ENCODE data around the gene SCUBE1.

SCUBE1 gene

DNA sequence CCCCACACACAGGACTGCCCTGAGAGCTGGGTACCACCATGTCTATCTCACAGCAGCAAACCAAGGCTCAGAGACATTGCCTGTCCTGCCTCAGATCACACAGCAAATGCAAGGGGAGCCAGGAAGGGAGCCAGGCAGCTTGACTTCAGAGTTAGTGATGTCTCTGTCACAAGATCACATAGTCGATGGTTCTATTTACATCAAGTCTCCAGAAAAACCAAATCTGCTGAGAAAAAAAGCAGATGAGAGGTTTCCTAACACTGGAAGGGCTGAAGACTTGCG lies 16.1 kb downstream of the SCUBE1 start:
- DNase-seq, result no peak

DNA sequence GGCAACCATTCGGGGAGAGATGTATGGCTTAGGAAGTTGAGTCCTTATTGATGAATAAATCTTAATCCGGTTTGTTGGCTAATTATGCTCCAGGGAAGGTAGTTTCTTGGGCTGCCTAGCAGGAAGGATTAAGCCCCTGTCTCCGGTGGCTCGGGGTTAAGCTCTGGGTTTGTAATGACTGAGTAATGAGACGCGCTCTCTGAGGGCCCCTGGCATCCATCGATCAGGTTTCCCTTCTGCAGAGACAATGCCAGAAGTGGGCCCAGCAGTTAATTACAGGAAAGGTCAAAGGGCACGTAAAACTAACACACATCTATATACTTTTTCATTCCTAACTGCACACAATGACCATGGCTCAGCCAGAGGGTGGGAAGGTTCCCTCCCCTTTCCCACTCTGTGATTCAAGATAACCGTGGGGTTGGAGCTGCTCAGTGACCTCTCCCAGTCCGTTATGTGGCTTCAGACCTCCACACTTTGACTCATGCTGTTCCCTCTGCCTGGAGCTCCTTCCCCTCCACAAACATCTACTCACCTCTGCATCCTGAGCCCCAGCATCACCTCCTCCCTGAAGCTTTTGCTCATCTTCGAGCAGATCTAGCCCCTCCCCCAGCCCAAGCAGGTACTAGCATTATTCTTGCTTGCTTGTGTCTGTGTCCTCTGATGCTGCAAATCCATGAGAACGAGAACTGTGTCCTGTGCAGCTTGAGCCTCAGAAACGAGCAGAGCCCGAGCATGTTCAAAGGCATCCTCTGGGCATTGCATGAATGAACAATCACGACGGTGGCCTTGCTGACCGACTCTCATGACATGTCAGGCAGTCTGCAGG lies 16.6 kb downstream of the SCUBE1 start:
- peak; percentile 23 for DNase-seq

DNA sequence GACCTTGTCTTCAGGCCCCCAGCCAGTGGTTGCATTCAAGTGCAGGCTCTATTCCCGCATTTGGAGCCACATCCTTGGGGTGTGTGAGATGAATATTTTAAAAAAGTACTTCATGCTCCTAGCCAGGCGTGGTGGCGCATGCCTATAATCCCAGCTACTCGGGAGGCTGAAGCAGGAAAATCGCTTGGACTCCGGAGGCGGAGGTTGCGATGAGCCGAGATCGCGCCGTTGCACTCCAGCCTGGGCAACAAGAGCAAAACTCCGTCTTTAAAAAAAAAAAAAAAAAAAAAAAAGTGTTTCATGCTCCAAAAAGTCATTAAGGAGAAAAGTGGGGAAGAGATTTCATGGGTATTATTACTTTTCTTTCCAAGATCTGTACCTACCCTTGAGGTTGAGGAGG lies 18.0 kb downstream of the SCUBE1 start:
- no peak for DNase-seq

DNA sequence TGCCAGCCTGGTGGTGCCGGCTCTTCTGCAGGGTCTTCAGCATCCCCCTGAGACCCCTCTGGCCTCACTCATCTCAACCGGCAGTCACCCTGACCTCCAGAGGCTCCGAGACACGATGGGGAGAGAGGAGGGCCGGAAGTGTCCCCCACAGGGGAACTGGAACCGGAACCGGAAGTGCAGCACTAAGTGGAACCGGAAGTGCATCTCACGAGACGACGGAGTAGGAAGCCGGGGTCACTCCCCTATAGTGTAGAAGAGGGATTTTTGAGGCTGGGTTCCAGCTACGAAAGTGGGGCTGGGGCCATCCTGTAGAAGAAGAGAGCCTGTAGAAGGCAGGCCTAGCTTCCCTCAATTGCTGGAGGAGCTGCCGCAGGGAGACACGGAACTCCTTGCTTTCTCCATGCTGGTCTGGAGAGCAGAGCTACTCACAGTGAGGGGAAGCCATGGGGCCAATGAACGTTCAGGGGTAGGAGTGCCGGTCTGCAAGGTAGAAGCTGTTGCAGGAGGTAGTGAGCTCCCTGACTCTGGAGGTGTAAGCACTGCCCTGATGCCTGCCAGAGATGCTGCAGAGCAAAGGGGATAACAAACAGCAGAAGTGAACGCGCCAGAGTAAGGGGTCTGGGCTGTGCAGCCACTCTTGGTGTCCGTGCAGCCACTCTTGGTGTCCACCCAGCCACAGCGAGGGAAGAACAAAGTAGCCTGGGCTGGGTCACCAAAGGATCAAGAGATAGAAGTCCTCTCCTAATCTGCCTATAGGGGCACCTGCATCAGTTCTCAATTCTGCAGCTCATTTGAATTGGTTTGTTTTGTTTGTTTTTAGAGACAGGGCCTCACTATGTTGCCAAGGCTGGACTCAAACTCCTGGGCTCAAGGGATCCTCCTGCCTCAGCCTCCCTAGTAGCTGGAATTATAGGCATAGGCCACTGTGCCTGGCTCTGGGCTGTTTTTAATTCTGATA lies 21.9 kb downstream of the SCUBE1 start:
- DNase-seq, result no peak

DNA sequence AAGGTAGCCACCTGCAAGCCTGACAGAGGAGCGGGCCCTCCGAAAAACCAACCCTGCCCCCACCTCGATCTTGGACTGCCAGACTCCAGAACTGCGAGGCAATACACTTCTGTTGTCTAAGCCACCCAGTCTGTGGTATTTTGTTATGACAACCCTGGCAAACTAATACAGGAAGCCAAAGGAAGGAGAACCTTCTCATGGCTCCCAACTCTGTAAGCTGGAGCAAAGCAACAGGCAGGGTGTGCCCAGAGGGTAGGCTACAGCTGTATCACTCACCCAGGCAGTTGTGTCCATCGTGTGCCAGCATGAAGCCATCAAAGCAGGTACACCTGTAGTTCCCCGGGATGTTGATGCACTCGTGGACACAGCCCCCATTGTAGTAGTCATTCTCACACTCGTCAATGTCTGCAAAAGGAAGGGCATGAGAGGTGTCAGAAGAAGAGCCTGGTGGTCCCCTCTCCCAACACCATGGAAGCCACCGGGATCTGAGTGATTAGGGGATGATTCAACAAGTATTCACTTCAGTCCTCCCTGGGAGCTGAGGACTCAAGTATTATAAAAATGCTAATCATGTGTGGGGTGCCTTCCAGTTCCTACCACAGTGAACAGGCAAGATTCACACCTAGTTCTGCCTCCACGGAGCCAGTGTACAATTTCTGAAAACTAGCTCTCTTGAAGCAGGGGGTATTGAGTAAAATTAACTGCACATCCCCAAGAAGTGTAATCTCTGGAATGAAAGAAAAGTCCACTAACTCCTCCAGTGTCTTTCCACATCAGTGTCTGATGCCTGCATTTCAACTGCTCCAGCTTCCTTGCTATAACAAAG lies 23.3 kb downstream of the SCUBE1 start:
- no peak for DNase-seq

DNA sequence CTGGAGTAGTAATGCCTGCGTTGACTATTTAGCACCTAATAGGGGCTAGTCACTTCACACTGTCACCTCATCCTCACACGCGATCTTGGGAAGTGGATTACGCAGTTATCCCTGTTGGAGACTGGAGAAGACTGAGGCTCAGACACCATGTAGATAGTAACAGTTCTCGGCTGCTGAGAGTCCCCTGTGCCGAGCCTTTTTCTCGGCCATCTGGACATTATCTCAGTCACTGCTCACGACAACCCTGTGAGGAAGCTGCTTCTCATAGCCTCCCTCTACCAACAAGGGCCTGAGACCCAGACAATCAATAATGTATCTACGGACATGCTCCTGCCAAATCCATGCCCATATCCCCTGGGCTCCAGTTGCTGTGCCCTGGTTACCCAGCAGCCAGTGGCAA lies 25.9 kb downstream of the SCUBE1 start:
- DNase-seq, result no peak

DNA sequence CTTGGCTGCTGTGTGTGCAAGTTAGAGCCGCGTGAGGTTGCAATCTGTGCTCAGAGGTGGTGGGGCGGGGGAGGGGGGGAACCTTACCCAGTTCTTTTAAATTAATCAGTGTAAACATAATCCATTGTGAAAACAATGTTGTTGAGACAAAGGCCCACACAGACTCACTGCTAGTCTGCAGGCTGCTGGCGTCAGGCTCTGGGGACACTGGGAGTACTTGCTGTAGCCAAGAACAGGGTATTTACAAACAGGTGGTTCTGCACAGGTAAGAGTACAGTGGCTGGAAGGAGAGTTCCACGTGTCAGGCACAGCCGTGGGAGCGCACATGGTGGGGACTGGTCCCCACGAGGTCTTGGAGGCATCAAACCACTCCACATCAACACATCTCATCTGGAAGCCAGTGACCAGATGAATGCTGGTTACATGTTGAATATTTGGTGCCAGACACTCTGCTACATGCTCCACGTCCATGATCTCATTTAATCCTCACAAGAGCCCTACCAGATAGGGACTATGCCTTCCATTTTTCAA lies 27.4 kb downstream of the SCUBE1 start:
- DNase-seq, result no peak

DNA sequence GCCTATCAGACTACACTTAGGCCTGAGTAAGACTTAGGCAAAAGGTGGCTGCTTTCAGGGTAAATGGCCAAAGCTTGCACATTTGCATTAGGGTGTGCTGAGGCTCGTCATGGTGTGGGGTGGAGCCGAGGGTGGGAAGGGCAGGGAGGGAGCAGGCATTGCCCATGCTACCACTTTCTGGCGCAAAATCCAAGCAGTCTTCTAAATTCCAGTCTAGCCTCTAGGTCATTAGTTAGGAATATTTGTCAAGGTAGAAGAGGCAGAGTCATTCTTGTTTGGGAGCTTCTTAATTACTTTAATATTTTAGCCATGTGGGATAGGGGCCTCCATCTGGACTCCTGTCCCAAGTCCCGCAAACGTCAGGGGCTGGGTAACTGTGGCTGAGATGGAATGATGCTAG lies 28.6 kb downstream of the SCUBE1 start:
- no peak for DNase-seq

DNA sequence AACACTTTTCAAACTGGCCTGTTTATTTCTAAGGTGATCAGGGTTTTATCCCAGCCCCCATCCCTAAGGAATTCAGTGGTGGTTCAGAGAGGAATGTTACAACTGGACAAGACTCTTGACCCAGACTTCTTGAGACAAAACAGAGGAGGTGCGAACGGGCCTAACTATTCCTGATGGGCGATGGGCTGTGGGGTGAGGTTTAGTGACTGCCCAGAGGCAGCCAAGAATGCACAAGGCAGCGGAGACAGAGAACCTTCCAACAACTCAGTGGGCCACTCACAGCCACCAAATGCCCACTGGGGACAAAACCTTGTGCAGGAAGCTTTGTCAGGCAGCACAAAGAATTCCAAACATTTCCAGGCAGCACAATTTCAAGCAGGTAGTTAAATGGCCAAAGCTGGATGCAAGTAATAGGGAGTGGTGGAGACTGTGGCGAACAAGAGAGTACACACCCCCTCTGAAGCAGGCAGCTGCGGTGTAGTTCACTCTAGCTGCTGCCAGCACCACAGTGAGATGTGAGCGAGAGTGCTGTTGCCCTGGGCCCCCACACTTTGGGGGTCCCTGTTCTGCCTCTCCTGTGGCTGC lies 29.2 kb downstream of the SCUBE1 start:
- no peak for DNase-seq

DNA sequence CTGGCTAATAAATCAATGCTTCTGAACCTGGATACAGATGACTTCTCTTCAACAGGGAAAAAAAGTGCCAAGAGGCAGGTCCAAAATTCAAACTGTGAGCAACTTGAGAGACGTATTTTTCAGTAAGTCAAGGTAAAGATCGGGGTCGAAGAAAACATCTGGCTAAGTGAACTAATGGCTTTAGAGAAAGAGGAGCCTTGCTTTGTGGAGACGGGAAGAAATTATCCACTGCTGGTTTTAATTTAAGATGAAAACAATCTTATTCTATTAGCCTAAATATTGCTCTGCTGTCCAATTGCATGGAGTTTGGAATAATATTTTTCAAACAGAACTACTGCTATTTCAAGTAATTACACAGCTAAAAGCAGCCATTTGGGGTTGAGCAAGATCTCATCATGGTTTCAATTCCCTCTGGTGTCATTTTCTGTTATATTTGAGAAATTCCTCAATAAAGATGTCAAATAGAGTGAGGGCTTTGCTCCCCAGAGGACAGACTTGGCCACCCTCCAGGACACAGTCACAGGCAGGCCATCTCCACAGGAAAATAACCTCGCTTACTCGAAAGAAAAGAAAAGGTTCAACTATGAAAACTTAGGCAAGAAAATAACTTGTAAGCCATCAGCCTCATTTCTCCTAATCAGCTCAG lies 29.8 kb downstream of the SCUBE1 start:
- no peak for DNase-seq

DNA sequence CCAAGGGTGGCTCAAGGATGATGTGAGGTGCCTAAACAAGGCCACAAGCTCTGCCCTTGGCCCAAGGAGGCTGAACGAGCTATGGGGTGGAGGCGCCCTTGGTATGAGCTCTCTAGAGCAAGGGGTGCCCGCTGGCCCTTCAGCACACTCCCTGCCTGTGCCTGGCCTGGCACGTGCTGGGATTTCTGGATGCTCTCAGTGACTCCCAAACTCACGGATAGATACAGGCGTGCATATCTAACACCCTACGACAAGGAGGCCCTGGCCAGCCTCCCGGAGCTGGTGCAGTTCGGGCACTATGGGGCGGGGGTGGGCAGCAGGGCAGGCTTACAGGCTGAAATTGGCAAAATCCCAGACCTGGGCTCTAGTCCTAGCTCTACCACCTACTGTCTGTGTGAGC lies 30.6 kb downstream of the SCUBE1 start:
- DNase-seq, result no peak

DNA sequence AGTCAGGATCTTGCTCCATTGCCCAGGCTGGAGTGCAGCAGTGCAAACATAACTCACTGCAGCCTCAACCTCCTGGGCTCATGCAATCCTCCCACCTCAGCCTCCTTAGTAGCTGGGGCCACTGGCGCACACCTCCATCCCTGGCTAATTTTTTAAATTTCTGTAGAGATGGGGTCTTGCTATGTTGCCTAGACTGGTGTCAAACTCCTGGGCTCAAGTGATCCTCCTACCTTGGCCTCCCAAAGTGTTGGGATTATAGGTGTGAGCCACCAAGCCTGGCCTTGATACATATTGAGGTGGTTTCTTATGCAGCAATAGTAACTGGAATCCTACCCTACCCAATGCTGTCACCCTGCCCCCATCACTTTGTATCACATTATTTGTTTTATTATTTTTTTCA lies 32.4 kb downstream of the SCUBE1 start:
- no peak for DNase-seq

DNA sequence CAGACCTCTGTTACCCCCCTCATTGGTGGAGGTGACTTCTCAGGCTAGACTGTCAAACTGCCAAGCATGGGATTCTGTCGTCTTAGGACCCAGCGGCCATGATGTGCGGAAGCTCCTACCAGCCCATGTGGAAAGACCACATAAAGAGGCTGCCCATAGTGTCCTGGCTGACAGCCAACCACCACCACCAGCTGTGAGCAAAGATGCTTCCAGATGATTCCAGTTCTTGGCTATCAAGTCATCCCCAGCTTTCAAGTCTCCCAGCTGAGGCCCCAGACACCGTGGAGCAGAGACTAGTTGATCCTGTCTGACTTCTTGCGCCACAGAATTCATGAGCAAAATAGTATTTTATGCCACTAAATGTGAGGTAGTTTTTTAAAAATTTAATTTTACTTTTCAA lies 32.9 kb downstream of the SCUBE1 start:
- no peak for DNase-seq

DNA sequence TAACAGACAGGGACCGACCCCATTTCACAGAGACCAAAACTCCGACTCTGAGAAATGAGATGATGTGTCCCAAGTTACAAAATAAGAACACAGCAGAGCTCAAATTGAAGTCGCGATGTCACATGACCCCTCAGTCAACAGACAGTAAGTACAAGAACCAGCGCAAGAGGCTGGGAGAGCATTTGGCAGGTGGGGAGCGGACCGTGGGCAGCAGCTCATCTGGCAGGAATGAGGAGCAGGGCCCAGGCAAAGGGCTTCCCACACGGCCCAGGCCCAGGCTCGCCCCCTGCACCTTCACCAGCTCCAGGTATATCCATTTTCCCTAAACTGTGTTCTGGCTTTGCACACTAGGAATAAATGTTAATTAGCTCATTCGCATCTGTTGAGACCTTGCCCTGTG lies 34.3 kb downstream of the SCUBE1 start:
- no peak for DNase-seq

DNA sequence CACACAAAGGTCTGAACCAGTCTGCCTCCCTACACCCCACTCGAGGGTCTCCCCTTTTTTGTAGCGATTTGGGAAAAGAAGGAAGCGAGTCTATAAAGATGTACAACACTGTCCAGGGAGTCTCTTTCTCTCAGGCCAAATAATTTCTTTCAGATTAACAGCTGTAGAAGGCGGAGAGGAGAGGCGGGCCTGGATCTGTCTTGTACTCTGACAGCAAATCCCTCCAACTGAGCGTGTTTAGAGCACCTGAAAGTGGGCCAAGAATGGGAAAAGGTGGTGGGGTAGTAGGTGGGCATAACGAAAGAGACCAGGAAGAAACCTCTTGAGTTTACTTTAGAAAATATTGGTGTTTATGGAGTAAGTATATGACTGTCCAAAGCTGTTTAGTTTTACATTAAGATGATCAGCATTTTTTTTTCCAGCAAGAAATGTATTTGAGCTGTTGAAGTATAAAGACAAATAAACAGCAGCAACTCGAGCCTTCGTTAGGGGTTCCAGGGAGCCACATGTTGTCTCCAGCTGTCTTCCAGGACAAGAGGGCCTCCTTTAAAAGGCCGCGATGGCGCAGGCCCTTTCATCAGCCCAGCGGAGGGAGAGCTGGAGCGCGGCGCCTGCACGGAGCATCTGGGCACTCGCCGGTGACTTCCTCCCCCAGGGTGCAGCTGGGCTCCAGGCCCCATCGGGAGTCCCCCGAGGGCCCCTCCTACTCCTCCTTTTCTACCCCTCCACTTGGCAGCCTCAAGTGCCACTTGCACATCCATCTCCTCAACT lies 34.9 kb downstream of the SCUBE1 start:
- DNase-seq, result no peak

DNA sequence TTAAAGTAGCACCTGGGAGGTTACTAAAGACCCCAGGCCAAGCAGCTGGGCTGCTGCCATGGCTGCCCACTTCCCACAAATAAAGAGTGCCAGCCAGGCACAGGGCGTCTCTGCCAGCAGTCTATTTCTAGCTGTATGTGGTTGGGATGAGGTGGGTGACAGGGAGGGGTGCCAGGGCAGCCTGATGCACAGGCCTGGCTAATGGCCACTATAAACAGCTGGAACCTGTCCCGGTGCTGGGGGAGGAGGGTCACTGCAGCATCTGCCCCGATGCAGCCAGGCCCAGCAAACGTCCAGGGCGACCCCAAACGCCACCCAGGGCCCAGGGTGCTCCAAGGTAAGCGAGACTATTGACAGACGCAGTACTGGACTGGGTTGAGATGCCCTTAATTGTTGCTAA lies 37.4 kb downstream of the SCUBE1 start:
- no peak for DNase-seq

DNA sequence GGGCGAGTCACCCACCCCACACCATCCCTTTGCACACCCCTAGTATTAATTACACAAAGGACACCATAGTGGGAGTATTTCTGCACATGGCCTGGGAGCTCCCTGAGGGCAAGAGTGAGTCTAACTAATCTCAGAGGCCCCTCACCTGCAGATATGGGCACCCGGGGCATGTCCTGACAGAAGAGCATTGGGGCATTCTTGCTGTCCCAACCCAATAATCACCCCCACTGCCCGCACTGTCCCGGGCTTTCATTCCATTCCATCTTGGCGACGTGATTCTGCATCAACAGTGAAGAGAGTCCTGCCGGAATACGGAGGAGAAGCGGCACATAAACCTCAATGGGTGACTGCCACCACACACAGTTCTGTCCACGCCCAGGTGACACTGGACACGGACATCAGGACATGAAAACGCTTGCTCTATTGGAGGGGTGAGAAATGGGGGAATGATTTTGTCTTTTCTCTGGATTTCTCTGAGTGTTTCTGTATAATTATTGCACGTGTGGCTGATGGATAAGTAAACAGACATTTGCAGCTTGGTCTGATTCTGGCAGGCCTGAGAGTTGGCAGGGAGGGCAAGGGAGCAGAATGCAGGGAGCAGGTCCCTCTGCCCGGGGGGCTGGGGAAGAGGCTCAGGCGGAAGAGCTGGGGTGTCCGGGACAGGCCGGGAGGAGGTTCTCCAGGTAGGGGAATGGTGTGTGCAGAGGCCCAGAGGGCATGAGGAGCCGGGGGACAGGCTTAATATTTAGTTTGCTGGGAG lies 38.2 kb downstream of the SCUBE1 start:
- DNase-seq, result no peak

DNA sequence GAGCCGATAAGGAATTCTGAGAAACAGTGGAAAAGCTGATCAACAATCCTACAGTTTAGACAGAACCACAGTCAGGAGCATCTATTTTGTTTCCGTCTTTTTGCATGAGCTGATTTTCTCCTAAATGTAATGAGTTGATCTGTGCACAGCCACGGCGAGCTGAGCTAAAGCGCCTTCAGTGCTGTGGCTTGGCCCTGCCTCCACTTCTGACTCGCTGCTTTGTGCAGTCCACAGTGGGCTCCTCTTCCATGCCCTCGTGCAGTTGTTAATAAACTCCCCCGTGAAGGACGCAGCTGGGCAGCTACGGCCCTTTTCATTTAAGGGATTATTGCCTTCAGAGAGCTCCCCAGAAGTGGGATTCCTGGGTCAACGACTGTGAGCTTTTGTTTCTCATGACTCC lies 39.4 kb downstream of the SCUBE1 start:
- DNase-seq, result no peak

DNA sequence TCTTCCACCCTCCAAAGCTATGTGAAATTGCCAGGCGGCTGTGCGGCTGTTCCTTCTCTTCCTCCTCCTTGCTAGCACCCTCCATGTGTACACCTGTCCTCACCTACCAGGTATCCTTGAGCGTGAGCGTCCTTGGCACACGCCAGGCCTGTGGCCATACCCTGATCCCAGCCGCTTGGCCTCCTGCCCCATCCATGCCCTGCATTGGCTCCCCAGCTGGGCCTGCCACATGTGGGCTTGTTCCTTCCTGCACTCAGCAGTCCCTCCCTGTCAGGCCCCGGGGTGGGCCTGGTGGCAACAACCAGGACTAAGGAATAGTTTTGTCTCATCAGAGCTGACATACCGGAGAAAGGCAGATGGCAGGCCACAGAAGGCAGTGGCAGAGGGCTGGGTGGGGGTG lies 40.0 kb downstream of the SCUBE1 start:
- no peak for DNase-seq

DNA sequence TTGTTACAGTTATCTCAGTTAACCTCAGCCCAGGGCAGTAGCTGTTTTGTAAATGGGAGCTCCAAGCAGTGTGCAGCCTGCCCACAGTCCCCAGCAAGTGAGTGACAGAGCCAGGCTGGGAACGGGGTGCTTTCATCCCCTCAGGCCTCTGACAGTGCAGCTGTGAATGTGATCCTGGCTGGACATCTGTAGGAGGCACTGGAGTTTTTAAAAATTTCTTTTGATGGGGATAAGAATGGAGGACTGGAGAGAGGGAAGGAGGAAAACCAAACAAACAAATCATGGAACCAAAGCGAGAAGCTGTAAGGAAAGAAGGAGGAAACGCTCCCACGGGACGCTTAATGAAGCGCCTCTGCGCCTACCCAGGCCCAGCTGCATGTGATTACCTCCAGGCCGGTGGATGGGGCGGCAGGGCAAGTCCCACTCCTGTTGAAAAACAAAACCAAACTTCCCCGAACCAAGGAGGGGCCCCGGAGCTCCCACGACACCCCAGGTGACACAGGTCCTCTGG lies 40.6 kb downstream of the SCUBE1 start:
- peak; percentile 52 for DNase-seq

Data from right kidney (tissue), 1 donor.